Hepatocyte (in vitro differentiated cells): ENCODE results near the gene GPD1L. TPM values are rescaled to one million over a fixed set of nuclear protein-coding genes. Genes with fewer than 3 reads are reported as not detected.

Source experiments
- DNase-seq: peaks from one replicate; pipeline ENCODE4 v3.0.0-alpha.2; 2016; ENCODE audit warnings: low spot score
- H2AFZ ChIP-seq: fragments of 200-600 bp; sonication (generic); 2 replicates; pipeline ENCODE4 v1.6.0; 2016; ENCODE audit warnings: antibody characterized with exemption, mild to moderate bottlenecking
- H3K27ac ChIP-seq: fragments of 200-600 bp; sonication (generic); 2 replicates; pipeline ENCODE4 v1.5.1; 2016; ENCODE audit warnings: mild to moderate bottlenecking
- H3K27me3 ChIP-seq: fragments of 200-600 bp; sonication (generic); 2 replicates; pipeline ENCODE4 v1.6.1; 2016
- H3K36me3 ChIP-seq: fragments of 200-600 bp; sonication (generic); replicated peaks from 2 replicates; pipeline ENCODE4 v1.5.1; 2016; ENCODE audit warnings: low read depth; ENCODE audit not compliant: insufficient read depth
- H3K4me1 ChIP-seq: fragments of 200-600 bp; sonication (generic); 2 replicates; pipeline ENCODE4 v1.5.1; 2016; ENCODE audit warnings: mild to moderate bottlenecking, moderate library complexity; ENCODE audit not compliant: insufficient read depth
- H3K4me2 ChIP-seq: fragments of 200-600 bp; sonication (generic); 2 replicates; pipeline ENCODE4 v1.6.0; 2016
- H3K4me3 ChIP-seq: fragments of 200-600 bp; sonication (generic); 2 replicates; pipeline ENCODE4 v1.5.1; 2016; ENCODE audit warnings: mild to moderate bottlenecking
- H3K79me2 ChIP-seq: fragments of 200-600 bp; sonication (generic); 2 replicates; pipeline ENCODE4 v1.6.0; 2017; ENCODE audit warnings: mild to moderate bottlenecking
- H3K9me2 ChIP-seq: fragments of 200-600 bp; sonication (generic); replicated peaks from 2 replicates; pipeline ENCODE4 v1.6.0; 2017; ENCODE audit warnings: mild to moderate bottlenecking; ENCODE audit not compliant: insufficient read depth
- H3K9me3 ChIP-seq: fragments of 200-600 bp; sonication (generic); 2 replicates; pipeline ENCODE4 v1.5.1; 2016; ENCODE audit warnings: low read depth, mild to moderate bottlenecking
- H4K20me1 ChIP-seq: fragments of 200-600 bp; sonication (generic); 2 replicates; pipeline ENCODE4 v1.6.0; 2016; ENCODE audit warnings: mild to moderate bottlenecking; ENCODE audit not compliant: insufficient read depth, poor library complexity, severe bottlenecking
- EZH2 ChIP-seq: fragments of 200-600 bp; sonication (generic); IDR thresholded peaks from 2 replicates; pipeline ENCODE4 v1.6.1; 2016; ENCODE audit warnings: antibody characterized with exemption, mild to moderate bottlenecking, borderline replicate concordance
- EZH2phosphoT487 ChIP-seq: fragments of 200-600 bp; sonication (generic); IDR thresholded peaks from one replicate; pipeline ENCODE4 v1.6.1; 2018; ENCODE audit warnings: antibody characterized with exemption, mild to moderate bottlenecking, low read depth, moderate library complexity; ENCODE audit not compliant: unreplicated experiment, severe bottlenecking
- WGBS: methylation state at CpG from one replicate; pipeline ENCODE4 v1.1.6; 2016; ENCODE audit warnings: low lambda C conversion rate; ENCODE audit errors: missing lambda C conversion rate; 5-methylcytosine and 5-hydroxymethylcytosine counted together
- polyA plus RNA-seq: library from polyadenylated mRNA; unstranded; fragments of >200 nt; fragmentation: Nextera tagmentation; extraction: Ambion mirVana; gene quantifications from 2 replicates; pipeline ENCODE4 v1.2.1, GENCODE V29; 2016
- total RNA-seq: library from RNA; depleted of rRNA; stranded (reverse); fragments of >200 nt; gene quantifications from 2 replicates; pipeline ENCODE4 v1.2.3, GENCODE V29; 2014
- TF ChIP-seq, protein P1 (sequence below): fragments of 200-600 bp; sonication (generic); IDR thresholded peaks from 2 replicates; pipeline ENCODE4 v1.5.1; 2016; ENCODE audit warnings: antibody characterized with exemption, mild to moderate bottlenecking; ENCODE audit not compliant: poor library complexity

Gene GPD1L
- total and polyA plus RNA-seq, 2 experiments from 2014 or later: 6.8 to 15.2 TPM

DNA sequence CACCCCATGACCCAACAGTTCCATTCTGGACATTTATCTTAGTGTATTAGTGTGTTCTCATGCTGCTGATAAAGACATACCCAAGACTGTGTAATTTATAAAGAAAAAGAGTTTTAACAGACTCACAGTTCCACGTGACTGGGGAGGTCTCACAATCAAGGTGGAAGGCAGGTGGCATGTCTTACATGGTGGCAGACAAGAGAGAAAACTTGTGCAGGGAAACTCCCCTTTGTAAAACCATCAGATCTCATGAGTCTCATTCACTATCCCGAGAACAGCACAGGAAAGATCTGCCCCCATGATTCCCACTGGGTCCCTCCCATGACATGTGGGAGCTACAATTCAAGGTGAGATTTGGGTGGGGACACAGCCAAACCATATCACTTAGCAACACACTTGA lies 21.6 kb upstream of the GPD1L start:
- no peaks in the 10 kb centered on the region for H3K9me3 ChIP-seq
- no peak overlapping the region for H2AFZ ChIP-seq
- peaks cover 6% of the 10 kb centered on the region for H3K4me1 ChIP-seq
- 81% methylated on average over 2 of the region's 2 CpGs for WGBS
- H3K79me2 ChIP-seq: no peaks in the 10 kb centered on the region
- TF ChIP-seq, protein P1, sequence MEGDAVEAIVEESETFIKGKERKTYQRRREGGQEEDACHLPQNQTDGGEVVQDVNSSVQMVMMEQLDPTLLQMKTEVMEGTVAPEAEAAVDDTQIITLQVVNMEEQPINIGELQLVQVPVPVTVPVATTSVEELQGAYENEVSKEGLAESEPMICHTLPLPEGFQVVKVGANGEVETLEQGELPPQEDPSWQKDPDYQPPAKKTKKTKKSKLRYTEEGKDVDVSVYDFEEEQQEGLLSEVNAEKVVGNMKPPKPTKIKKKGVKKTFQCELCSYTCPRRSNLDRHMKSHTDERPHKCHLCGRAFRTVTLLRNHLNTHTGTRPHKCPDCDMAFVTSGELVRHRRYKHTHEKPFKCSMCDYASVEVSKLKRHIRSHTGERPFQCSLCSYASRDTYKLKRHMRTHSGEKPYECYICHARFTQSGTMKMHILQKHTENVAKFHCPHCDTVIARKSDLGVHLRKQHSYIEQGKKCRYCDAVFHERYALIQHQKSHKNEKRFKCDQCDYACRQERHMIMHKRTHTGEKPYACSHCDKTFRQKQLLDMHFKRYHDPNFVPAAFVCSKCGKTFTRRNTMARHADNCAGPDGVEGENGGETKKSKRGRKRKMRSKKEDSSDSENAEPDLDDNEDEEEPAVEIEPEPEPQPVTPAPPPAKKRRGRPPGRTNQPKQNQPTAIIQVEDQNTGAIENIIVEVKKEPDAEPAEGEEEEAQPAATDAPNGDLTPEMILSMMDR: no peak
- TF ChIP-seq EZH2 (no peak), EZH2phosphoT487 (no peak)
- H3K27me3 ChIP-seq: no peaks in the 10 kb centered on the region
- DNase-seq: no peak
- no peak overlapping the region for H3K27ac ChIP-seq
- no peak overlapping the region for H3K4me2 ChIP-seq
- H4K20me1 ChIP-seq: no peaks in the 10 kb centered on the region
- H3K4me3 ChIP-seq: no peak overlapping the region
- no peaks in the 10 kb centered on the region for H3K36me3 ChIP-seq
- no peaks in the 10 kb centered on the region for H3K9me2 ChIP-seq

DNA sequence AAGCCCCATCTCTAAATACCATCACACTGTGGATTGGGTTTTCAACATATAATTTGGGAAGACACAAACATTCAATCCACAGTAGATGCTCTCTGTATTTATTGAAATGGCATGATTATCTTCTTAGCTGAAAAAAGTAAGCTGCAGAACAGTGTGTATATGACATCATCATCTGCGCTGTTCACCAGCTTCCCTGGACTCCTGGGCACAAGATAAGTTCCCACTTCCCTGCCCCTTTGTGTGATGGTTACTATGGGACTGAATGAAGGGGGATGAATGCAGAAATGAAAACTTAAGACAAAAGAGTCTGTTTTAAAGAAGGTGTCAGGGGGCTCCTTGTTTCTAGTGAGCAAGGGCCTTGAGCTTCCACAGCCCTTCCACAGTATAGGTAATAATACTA lies 20.0 kb upstream of the GPD1L start:
- Histone ChIP-seq H3K27me3 (no peaks in the 10 kb centered on the region), H3K4me3 (no peak overlapping the region), H3K27ac (no peak overlapping the region), H3K36me3 (no peaks in the 10 kb centered on the region), H3K9me2 (no peaks in the 10 kb centered on the region), H2AFZ (no peak overlapping the region), H3K4me2 (no peak overlapping the region), H4K20me1 (no peaks in the 10 kb centered on the region), H3K4me1 (peaks cover 6% of the 10 kb centered on the region), H3K79me2 (no peaks in the 10 kb centered on the region), H3K9me3 (no peaks in the 10 kb centered on the region)
- no peak for DNase-seq
- WGBS: 100% methylated on average over 1 of the region's 1 CpG
- TF ChIP-seq, protein P1: no peak
- no peak for TF ChIP-seq EZH2phosphoT487
- no peak for TF ChIP-seq EZH2

DNA sequence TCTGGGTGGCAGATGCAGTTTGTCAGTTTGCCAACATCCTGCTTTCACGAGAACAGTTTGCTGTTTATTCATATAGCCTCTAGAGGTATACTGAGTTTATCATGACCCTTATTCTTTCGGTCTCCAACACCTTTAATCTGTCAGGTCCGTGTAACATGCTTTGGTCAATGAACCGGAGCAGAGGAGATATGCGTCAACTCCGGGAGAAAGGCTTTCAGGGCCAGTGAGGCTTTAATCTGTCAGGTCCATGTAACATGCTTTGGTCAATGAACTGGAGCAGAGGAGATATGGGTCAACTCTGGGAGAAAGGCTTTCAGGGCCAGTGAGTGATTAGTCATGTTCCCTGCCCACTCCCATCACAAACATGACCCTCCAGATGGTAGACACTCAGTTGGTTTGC lies 16.9 kb upstream of the GPD1L start:
- TF ChIP-seq EZH2phosphoT487: no peak
- TF ChIP-seq EZH2: no peak
- TF ChIP-seq, protein P1: no peak
- H4K20me1 ChIP-seq: no peaks in the 10 kb centered on the region
- H3K4me2 ChIP-seq: no peak overlapping the region
- H3K36me3 ChIP-seq: no peaks in the 10 kb centered on the region
- no peaks in the 10 kb centered on the region for H3K4me1 ChIP-seq
- no peak for DNase-seq
- H2AFZ ChIP-seq: no peak overlapping the region
- H3K27ac ChIP-seq: no peak overlapping the region
- no peaks in the 10 kb centered on the region for H3K79me2 ChIP-seq
- H3K9me2 ChIP-seq: no peaks in the 10 kb centered on the region
- H3K9me3 ChIP-seq: no peaks in the 10 kb centered on the region
- 96% methylated on average over 6 of the region's 6 CpGs for WGBS
- H3K27me3 ChIP-seq: no peaks in the 10 kb centered on the region
- H3K4me3 ChIP-seq: no peak overlapping the region

DNA sequence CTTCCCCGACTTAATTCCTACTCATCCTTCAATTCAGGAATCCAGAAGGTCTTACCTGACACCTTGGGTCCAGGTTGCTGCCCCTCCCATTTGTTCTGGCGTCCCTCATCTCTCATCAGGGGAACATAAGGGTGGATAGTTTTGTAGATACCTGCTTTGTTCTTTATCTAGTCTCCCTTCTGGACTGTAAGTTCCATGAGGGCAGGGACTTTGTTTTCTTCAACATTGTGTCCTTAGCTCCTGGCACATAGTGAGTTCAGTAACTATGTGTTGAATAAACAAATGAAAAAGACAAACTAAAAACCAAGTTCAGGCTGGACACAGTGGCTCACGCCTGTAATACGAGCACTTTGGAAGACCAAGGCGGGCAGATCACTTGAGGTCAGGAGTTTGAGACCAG lies 13.2 kb upstream of the GPD1L start:
- H3K9me3 ChIP-seq: no peaks in the 10 kb centered on the region
- H3K36me3 ChIP-seq: no peaks in the 10 kb centered on the region
- no peak overlapping the region for H3K27ac ChIP-seq
- no peak overlapping the region for H3K4me2 ChIP-seq
- H3K27me3 ChIP-seq: no peaks in the 10 kb centered on the region
- no peak overlapping the region for H3K4me3 ChIP-seq
- 88% methylated on average over 5 of the region's 5 CpGs for WGBS
- no peaks in the 10 kb centered on the region for H3K9me2 ChIP-seq
- no peak for TF ChIP-seq EZH2
- TF ChIP-seq, protein P1: no peak
- TF ChIP-seq EZH2phosphoT487: no peak
- no peak overlapping the region for H2AFZ ChIP-seq
- no peaks in the 10 kb centered on the region for H3K79me2 ChIP-seq
- H3K4me1 ChIP-seq: no peaks in the 10 kb centered on the region
- no peaks in the 10 kb centered on the region for H4K20me1 ChIP-seq
- DNase-seq: no peak
